Measurements from ENCODE around the gene BRD4. TPM values are rescaled to one million over a fixed set of nuclear protein-coding genes. Genes with fewer than 3 reads are reported as not detected.

The BRD4 gene
- polyA plus RNA-seq, 1 donor (not counting 4 experiments of a cell fraction or from before 2014, with no cell fraction given): 5.5 TPM

DNA sequence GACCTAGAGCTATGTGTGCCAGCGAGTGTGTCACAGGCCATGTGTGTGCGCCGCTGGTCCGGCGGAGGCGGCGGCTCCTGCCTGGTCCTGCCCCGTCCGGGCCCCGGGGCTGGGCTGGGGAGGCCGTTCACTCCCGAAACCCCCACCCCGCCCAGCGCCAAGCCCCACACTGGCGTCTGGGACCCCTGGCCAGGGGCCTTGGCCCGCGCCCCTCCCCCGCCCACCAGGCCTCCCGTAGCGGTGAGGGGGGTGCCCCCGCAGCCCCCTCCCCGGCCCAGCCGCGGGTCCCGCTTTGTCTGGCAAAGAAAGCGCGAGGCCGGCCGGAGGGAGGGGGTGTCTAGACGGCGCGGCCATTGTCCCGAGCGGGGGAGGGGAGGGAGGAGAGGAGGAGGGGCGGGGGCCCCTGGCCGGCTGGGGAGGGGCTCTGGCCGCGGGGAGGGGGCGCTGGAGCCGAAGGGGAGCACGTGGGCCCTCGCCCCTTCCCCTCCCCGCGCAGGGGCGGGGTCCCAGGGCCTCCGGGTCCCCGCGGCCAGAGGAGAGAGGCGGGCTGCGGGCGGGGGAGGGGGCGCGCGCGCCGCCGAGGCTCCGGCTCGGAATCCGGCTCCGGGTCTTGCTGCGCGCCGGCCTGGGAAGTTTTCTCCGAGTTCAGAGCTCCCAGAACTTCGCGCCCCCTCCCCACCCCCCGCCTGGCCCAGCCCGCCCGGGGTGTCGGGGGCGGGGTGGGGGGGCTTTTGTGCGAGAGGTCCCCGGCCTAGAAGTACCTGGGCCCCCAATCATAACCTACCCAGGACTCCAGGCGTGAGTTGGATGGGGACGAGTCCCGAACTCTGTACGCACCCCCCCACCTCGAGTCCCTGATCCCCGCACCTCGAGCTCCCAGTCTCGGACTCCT is 132.4 kb downstream of the BRD4 start:
- no peak overlapping the region for H2AFZ ChIP-seq (ENCODE audit: control insufficient read depth, low read length)
- dilution Hi-C loops (cut with MboI; ENCODE audit: extremely low pct_ligation_motif_present, low sequenced_read_pairs): no loop called here
- peaks cover 0 to 1% of the 10 kb centered on the region in 2 experiments for H3K36me3 ChIP-seq (ENCODE audit: control insufficient read depth in 2 of 2, extremely low read depth in 1 of 2, insufficient read depth in 2 of 2, low read length in 2 of 2)
- TF ChIP-seq EZH2 (IDR thresholded peaks at IDR 0.05; ENCODE audit: low read length): peak; percentile 74
- no peak for TF ChIP-seq CTCF (optimal IDR thresholded peaks at IDR 0.05 in 1 of 3, IDR thresholded peaks at IDR 0.05 in 1 of 3, conservative IDR thresholded peaks at IDR 0.05 in 1 of 3; ENCODE audit: extremely low read depth in 1 of 3, insufficient read depth in 2 of 3, low read length in 3 of 3)
- H4K20me1 ChIP-seq (ENCODE audit: control insufficient read depth, extremely low read depth, insufficient read depth, low read length): no peaks in the 10 kb centered on the region
- no peaks in the 10 kb centered on the region for H3K9me1 ChIP-seq (ENCODE audit: control insufficient read depth, extremely low read depth, insufficient read depth, low read length)
- peak overlapping the region in 2 of 3 experiments; percentile 34 to 57 for H3K4me3 ChIP-seq (ENCODE audit: control insufficient read depth in 2 of 3, extremely low read depth in 1 of 3, insufficient read depth in 2 of 3, low read depth in 1 of 3, low read length in 3 of 3)
- DNase-seq (ENCODE audit: low read depth, low spot score) (no peak), FAIRE-seq (no peak)
- no peaks in the 10 kb centered on the region for H3K9me3 ChIP-seq (ENCODE audit: control insufficient read depth, low read depth, low read length)
- H3K9ac ChIP-seq (ENCODE audit: control insufficient read depth, extremely low read depth, insufficient read depth, low read length): peak overlapping the region; percentile 47
- H3K4me2 ChIP-seq (ENCODE audit: control insufficient read depth, extremely low read depth, insufficient read depth, low read depth, low read length): peak overlapping the region; percentile 60
- peaks cover 21% of the 10 kb centered on the region for H3K27me3 ChIP-seq (ENCODE audit: control insufficient read depth, extremely low read depth, insufficient read depth, low read length)
- no peaks in the 10 kb centered on the region for H3K79me2 ChIP-seq (ENCODE audit: control insufficient read depth, insufficient read depth, low read length)
- H3K4me1 ChIP-seq (ENCODE audit: control insufficient read depth, extremely low read depth, insufficient read depth, low read length): peaks cover 15% of the 10 kb centered on the region
- no peak overlapping the region for H3K27ac ChIP-seq (ENCODE audit: control insufficient read depth, insufficient read depth, low read length)

DNA sequence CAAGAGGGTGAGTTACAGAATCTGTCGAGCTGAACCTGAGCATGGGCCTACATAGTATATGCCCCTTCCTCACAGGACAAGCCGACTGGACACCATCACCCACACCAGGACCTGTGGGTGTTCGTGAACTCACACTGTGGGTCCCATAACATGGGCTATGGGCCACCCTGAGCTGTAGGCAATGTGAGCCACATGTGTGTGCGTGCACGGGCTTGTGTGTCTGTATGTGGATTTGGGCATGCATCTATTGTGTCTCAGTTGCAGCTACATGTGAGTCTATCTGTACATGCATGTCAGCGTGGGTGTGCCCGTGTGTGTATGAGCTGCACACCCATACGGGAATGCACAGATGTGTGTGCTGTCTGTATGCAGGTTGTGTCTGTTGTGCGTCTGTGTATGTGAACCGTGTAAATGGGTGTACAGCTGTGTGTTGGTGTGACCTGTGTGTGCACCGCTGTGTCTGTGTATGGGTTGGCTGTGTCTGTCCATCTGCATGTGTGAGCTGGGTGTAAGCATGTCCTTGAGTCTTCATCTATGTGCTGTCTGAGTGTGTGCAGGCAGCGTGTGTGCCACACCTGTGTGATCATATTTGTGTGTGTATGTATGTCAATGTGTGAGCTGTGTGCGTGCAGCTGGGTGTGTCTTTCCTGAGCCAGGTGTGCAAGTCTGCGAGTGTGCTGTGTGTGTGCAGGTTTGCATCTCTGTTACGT is 133.2 kb downstream of the BRD4 start:
- no peaks in the 10 kb centered on the region for H3K79me2 ChIP-seq (ENCODE audit: control insufficient read depth, insufficient read depth, low read length)
- no peak overlapping the region for H3K27ac ChIP-seq (ENCODE audit: control insufficient read depth, insufficient read depth, low read length)
- peak overlapping the region; percentile 2 for H3K4me2 ChIP-seq (ENCODE audit: control insufficient read depth, extremely low read depth, insufficient read depth, low read depth, low read length)
- H3K9me3 ChIP-seq (ENCODE audit: control insufficient read depth, low read depth, low read length): no peaks in the 10 kb centered on the region
- H3K9ac ChIP-seq (ENCODE audit: control insufficient read depth, extremely low read depth, insufficient read depth, low read length): no peak overlapping the region
- FAIRE-seq: no peak
- H4K20me1 ChIP-seq (ENCODE audit: control insufficient read depth, extremely low read depth, insufficient read depth, low read length): no peaks in the 10 kb centered on the region
- dilution Hi-C loops (cut with MboI; ENCODE audit: extremely low pct_ligation_motif_present, low sequenced_read_pairs): no loop called here
- peaks cover 0 to 1% of the 10 kb centered on the region in 2 experiments for H3K36me3 ChIP-seq (ENCODE audit: control insufficient read depth in 2 of 2, extremely low read depth in 1 of 2, insufficient read depth in 2 of 2, low read length in 2 of 2)
- H3K4me3 ChIP-seq (ENCODE audit: control insufficient read depth in 2 of 3, extremely low read depth in 1 of 3, insufficient read depth in 2 of 3, low read depth in 1 of 3, low read length in 3 of 3): peak overlapping the region in 1 of 3 experiments; percentile 57
- TF ChIP-seq EZH2 (IDR thresholded peaks at IDR 0.05; ENCODE audit: low read length) (peak; percentile 79), CTCF (optimal IDR thresholded peaks at IDR 0.05 in 1 of 3, IDR thresholded peaks at IDR 0.05 in 1 of 3, conservative IDR thresholded peaks at IDR 0.05 in 1 of 3; ENCODE audit: extremely low read depth in 1 of 3, insufficient read depth in 2 of 3, low read length in 3 of 3) (no peak)
- no peak overlapping the region for H2AFZ ChIP-seq (ENCODE audit: control insufficient read depth, low read length)
- peaks cover 21% of the 10 kb centered on the region for H3K27me3 ChIP-seq (ENCODE audit: control insufficient read depth, extremely low read depth, insufficient read depth, low read length)
- no peaks in the 10 kb centered on the region for H3K9me1 ChIP-seq (ENCODE audit: control insufficient read depth, extremely low read depth, insufficient read depth, low read length)
- H3K4me1 ChIP-seq (ENCODE audit: control insufficient read depth, extremely low read depth, insufficient read depth, low read length): peaks cover 16% of the 10 kb centered on the region
- no peak for DNase-seq (ENCODE audit: low read depth, low spot score)
